Ureter (tissue), 1 donor: ENCODE results near the gene RIC1. TPM values are rescaled to one million over a fixed set of nuclear protein-coding genes. Genes with fewer than 3 reads are reported as not detected.
"Not testable (repeated sequence)": the region's sequence is repeated elsewhere in the genome, so short reads cannot be mapped to it uniquely, and the experiment has no call there.

Source experiments
- DNase-seq: peaks from one replicate; pipeline ENCODE4 v3.0.0-alpha.2; 2020; ENCODE audit warnings: low spot score
- total RNA-seq: library from RNA; stranded (reverse); gene quantifications from one replicate; pipeline ENCODE4 v1.2.4, GENCODE V29; 2023
- donor health status: DM: yes; HTN: yes; CAD: no.

The RIC1 gene
- total RNA-seq, 1 donor from 2014 or later: 28.5 TPM

DNA sequence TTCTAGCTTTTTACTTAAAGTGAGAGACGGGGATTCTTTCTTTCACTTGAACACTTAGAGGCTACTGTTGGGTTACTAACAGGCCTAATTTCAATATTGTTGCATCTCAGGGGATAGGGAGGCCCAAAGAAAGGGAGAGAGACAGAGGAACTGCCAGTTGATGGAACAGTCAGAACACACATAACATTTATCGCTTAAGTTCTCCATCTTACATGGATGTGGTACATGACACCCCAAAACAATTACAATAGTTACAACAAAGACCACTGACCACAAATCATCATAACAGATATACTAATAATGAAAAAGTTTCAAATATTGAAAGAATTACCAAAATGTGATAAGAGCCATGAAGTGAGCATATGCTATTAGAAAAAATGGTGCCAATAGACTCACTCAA is 4.3 kb upstream of the RIC1 start:
- DNase-seq: no peak

DNA sequence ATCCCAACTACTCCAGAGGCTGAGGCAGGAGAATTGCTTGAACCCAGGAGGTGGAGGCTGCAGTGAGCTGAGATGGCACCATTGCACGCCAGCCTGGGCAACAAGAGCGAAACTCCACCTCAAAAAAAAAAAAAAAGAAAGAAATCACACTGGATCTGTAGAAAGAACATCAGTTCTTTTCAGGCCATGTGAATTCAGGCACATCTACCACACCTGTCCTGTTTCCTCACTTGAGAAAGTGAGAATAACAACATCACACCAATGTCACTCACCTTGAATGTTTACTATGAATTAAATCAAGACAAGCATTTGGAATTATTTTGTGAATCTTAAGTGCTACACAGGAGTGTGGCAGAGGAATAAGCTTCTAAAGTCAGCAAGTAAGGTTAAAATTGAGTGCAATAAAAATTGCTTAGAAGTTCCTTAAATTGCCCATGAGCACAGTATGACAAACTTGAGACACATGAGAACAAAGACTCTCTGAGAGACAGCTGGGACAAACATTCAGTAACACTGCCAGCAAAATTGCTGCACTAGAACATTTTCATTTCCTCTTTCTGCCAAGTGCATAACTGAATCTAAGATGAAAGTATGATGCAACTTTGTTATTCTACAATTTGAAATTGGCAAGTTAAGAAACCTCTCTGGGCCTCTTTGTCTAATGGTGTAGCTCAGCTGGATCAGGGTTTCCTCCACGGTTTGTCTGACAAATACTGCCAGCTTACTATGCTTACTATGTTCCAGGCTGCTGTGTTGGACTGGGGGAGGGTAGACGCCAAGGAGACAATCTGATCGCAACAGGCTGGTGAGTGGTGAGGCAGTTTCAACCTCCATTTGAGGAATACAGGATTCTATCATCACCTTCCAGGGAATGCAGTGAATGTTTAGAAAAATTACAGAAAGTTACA is 1.9 kb upstream of the RIC1 start:
- no peak for DNase-seq

DNA sequence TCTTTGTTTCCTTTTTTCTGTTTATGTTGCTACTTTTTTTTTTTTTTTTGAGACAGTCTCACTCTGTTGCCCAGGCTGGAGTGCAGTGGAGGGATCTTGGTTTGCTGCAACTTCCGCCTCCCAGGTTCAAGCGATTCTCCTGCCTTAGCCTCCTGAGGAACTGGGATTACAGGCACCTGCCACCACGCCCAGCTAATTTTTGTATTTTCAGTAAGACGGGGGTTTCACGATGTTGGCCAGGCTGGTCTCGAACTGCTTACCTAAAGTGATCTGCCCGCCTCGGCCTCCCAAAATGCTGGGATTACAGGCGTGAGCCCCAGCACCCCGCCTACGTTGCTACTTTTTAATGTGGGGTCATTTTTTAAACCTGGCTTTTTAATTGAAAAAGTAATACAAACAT is 1.2 kb upstream of the RIC1 start:
- DNase-seq: not testable (repeated sequence)

DNA sequence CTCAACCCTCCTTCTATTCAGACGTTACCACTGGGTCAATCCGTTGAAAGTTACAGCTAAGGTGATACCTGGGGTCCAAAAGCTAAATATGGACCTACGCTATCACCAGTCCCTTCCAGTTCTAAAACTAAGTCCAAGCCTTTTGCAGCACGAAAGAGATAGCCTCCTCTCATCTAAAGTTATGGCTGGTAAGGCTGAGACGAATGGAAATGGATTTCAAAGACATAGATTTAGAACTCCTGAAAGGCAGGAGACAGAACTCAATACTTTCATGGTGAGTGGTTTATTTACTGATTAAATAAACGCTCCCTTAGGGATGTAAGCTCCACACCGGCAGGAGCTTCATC is 751 bp upstream of the RIC1 start:
- no peak for DNase-seq

DNA sequence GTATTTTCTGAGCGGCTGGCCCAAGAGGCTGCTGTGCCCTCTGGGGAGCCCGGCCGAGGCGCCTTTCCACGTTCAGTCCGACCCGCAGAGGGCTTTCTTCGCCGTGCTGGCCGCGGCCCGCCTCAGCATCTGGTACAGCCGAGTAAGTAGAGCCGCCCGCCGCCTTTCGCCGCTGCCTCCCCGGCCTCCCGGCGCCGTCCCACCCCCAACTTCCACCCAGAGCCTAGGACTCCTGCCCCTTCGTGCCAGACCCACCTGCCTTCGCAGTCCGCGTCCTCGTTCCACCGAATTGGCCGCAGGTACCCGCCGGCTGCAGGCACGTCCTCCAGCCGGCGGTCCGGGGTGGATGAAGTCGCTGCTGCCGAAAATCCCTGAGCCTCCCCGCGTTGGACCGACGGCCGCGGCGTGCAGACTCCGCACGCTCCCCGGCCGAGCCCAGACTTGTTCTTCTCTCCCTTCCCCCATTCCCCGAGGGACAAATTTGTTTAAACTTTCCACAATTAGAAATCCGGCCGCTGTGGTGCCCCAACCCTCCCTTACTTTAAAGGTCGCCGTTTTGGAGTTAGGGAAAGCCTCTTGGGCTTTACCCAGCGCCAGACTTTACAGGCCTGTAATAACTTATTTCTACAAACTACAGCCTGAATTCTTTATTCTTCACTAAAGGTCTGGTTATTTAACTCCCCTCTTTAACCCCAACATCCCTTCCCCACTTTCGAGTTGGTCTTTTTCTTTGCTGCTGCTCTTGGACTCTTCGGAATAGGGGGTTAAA is 589 bp downstream of the RIC1 start:
- DNase-seq: peak; percentile 62

DNA sequence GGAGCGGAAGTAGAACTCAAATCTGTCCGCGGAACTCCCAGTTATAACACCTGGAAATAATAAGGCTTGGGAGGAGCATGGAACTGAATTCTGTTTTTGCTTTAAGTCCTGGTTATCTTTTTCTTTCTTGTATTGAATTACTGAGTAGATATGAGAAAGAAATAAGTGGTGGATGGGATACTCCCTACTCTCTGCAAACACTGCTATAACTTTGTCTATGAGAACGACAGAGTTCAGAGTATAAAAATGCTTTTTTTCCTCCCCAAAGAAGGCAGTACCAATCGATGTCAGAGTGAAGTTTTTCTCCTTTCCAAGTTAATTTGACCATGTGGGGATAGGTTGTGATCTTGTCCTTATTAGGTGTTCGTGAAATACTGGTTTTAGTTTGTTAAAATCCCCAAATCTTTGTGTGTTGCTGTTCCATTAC is 1.2 kb downstream of the RIC1 start:
- no peak for DNase-seq

DNA sequence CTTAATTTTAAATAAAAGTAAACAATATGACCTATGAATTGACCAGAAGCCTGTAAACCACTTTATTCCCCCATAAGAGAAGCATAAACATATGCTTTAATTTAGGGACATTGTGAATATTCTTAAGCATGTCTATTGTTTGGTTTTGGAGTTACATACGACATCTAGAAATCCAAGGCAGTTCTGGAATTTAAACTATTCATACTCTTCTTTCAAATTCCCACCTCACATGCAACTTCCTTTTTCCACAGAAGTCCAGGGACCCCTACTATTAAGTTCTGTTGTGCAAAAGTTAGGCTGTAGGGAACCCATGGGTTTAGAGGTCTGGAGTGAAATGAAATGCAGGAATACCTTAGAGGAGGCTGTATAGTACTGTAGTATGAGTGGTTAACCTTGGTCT is 2.1 kb downstream of the RIC1 start:
- no peak for DNase-seq

DNA sequence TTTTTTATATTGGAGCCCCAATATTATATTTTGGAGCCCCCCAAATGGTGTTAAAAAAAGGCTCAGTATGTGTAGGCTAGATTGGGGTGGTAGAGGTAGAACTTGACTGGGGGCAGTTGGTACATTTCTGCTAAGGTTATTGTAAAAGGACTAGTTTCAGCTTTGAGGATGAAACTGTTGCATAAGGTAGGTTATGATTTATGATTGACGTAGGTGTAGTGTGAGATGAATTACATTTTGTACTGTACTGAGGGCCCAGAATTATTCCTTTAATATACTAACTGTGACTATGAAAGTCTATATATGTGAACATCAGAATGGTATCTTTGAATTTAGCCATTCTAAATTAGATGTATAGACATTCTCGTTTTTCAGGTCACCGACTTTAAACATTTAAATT is 3.6 kb downstream of the RIC1 start:
- no peak for DNase-seq

DNA sequence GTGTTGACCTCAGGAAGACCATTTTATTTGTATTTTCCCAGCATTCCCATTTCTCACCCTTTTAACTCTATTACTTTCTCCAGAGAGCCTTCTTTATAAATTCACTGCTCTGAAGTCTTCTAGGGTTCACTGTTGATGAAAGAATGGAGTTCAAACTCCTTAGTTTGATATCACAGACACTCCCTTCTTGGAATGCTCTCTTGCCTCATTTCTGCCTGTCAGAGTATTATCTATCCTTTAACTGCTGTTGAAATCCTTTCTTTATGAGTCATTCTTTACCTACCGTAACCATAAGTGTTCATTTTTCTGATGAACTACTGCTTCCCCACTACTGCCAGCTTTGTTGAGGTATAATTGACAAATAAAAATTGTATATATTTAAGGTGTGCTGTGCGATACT is 4.3 kb downstream of the RIC1 start:
- no peak for DNase-seq

DNA sequence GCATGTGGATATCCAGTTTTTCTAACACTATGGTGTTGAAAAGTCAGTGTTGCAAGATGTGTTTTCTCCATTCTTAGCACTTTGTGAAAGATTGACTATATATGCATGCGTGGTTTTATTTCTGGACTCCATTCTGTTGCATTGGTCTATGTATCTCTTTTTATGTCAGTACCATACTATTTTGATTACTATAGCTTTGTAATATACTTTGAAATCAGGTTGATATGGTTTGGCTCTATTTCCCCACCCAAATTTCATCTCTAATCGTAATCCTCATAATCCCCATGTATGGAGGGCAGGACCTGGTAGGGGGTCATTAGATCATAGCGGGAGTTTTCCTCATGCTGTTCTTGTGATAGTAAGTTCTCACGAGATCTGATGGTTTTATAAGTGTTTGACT is 6.5 kb downstream of the RIC1 start:
- DNase-seq: no peak

DNA sequence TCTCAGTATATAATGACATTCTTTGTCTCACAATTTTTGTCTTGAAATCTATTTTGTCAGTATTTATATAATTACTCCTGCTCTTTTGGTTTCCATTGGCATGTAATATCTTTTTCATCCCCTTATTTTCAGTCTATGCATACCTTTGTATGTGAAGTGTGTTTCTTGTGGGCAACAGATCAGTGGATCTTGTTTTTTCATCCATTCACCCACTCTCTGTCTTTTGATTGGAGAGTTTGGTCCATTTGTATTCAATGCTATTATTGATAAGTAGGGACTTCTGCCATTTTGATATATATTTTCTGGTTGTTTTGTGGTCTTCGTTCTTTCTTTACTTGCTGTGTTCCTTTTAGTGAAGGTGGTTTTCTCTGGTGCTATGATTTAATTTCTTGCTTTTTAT is 10.9 kb downstream of the RIC1 start:
- DNase-seq: no peak

DNA sequence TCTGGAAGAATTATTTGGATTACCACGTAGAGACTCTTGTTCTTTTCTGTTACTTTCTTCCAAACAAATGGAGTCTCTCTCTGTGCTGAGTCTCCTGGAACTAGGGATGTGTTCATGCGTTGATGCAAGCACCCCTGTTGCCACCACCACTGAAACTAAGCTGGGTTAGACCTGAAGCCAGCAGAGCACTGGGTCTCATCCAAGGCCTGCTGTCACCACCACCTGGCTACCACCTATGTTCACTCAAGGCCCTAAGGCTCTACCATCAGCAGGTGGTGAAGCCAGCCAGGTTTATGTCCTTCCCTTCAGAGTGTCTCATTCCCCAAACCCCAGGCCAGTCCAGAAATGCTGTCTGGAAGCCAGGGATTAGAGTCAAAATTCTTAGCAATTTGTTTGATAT is 13.3 kb downstream of the RIC1 start:
- no peak for DNase-seq

DNA sequence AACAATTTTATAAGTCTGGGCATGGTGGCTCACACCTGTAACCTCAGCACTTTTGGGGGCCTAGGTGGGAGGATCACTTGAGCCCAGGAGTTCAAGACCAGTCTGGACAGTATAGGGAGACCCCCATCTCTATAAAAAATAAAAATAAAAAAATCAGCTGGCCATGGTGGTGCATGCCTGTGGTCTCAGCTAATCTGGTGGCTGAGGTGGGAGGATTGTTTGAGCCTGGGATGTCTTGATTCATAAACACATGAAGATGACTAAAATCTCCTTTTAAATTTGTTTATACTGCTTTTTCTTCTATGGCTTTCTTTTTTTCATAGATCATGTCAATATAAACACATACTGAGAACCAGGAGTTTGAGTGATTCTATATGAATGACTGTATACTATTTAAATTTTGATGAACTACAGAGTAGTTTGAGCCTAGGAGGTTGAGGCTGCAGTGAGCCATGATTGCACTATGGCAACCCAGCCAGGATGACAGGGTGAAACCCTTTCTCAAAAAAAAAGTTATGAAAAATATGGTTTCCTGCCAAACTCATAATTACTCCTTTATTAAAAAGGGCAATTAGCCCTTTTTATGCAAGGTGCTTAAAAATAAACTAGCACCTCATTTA is 14.2 kb downstream of the RIC1 start:
- no peak for DNase-seq

DNA sequence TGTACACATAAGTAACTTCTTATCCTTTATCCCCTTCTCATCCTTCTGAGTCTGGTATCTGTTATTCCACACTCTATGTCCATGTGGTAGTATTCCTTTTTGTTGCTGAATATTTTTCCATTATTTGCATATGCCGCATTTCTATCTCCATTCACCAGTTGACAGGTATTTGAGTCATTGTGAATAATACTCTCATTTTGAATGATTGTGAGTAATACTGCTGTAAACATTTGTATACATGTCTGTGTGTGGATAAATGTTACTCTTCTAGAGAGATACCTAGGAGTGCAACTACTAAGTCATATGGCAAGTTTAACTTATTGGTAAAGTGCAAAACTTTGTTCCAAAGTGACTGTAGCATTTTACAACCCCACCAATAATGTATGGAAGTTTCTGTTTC is 15.6 kb downstream of the RIC1 start:
- DNase-seq: no peak

DNA sequence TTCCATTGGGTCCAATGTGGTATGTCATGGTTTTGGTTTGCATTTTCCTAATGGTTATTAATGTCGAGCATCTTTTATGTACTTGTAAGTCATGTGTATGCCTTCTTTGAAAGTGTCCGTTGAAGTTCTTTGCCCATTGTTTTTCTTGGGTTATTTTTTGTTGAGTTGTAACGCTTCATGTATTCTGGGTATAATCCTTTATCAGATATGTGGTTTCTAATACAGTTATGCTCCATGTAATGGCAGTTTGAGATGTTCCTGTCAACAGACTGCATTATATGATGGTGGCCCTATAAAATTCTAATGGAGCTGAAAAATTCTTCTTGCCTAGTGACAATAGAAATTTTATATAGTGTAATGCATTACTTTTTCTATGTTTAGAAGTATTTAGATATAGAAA is 17.2 kb downstream of the RIC1 start:
- DNase-seq: no peak

DNA sequence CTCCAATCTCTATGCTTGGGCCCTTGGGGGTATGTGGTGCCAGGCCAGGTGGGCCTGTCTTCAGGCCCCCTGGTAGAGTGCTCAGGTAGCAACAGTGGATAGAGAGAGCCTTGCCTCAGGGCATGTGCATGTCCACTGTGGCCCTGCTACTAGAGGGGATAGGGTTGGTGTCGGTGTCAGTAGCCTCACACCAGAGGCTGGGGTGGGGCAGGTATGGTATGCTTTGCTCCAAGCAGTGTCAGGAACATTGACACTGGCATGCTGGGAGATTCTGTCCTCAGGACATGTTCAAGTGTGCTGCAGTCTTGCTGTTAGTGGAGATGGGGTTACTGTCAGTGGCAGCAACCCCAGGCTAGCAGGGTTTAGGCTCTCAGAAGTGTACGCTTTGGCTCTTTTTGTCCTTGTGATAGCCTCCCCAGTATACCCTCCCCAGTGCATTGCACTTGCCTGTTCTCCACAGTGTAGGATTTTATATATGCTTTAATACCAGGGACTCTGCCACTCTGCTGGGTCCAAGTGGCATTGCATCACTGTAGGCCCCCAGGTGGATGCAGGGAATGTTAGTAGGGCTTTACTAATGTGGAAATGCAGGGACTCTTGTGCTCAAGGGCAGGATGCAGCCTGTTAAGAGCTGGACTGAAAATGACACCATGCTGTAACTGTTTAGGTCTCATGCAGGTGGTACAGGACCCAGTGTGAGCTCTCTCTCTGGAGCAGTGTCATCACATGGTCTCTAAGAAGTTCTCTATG is 21.6 kb downstream of the RIC1 start:
- DNase-seq: no peak

DNA sequence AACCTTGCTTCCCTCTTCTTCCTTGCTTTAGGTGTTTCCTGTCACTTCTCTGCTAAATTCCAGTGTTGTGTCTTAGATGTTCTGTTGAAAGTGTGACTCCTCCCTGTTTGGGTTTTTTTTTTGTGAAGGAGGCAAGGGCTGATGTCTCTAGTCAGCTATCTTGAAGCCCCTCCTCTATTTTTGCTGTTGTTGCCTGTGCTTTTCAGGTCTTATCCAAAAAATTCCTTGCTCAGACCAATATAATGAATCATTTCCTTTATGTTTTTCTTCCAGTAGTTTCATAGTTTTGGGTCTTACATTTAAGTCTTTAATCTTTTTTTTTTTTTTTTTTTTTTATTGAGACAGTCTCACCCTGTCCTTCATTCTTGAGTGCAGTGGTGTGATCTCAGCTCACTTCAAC is 22.3 kb downstream of the RIC1 start:
- no peak for DNase-seq

DNA sequence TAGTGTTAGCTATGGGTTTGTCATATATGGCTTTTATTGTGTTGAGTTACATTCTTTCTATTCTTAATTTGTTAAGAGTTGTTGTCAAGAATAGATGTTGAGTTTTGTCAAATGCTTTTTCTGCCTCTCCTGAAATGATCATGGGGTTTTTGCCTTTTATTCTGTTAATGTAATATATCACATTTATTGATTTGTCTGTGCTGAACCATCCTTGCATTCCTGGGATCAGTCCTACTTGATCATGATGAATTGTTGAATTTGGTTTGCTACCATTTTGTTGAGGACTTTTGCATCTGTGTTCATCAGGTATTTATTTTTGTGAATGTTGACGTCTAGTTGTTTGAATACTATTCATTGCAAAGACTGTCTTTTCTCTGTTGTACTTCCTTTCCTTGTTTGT is 23.9 kb downstream of the RIC1 start:
- no peak for DNase-seq

DNA sequence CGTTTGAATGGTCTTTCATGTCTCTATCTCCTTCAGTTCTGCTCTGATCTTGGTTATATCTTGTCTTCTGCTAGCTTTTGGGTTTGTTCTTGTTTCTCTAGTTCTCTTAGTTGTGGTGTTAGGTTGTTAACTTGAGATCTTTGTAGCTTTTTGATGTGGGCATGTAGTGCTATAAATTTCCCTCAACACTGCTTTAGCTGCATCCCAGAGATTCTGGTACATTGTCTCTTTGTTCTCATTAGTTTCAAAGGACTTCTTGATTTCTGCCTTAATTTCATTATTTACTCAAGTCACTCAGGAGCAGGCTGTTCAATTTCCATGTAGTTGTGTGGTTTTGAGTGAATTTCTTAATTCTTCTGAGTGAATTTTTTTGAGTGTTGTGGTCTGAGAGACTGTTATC is 33.9 kb downstream of the RIC1 start:
- DNase-seq: not testable (repeated sequence)

DNA sequence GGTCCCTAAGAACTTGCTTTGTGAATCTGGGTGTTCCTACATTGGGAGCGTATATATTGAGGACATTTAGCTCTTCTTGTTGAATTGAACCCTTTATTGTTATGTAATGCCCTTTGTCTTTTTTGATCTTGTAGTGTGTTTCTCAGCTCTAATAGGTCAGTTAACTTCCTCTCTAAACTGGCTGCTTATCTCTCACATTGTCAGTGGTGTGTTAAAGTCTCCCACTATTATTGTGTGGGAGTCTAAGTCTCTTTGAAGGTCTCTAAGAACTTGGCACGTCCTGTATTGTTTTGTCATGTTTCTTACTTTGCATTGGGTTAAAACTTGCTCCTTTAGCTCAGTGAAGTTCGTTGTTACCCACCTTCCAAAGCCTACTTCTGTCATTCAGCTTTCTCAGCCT is 36.2 kb downstream of the RIC1 start:
- no peak for DNase-seq

DNA sequence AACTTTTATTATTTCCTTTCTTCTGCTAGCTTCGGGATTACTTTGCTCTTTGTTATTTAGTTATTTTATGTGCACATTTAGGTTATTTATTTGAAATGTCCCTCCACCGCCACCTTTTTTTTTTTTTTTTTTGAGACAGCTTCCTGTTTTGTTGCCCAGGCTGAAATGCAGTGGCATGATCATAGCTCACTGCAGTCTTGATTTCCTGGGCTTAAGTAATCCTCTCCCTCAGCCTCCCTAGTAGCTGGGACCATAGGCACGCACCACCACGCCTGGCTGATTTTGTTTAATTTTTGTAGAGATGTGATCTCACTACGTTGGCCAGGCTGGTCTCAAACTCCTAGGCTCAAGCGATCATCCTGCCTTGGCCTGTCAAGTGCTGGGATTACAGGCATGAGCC is 38.5 kb downstream of the RIC1 start:
- DNase-seq: no peak

DNA sequence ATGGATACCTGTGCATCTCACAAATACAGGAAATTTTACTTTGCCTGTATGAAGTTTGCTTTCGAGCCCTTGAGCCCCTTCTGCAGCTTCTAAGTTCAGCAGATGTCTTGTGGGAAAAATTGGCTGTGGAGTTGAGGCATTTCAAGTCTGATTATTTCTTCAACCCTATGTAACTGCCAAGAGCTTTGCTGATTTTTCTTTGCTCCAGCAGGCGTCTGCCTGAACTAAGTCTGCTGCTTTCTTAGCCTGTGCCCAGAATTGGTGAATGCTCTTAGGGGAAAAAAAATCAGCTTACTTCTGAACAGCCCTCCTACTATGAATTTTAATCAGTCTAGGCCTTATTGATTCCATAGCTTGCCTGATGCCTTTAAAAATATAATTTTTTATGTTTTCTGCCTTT is 41.2 kb downstream of the RIC1 start:
- DNase-seq: no peak
